H1 (cell line): ENCODE measurements around the gene CLDN4. TPM values are rescaled to one million over a fixed set of nuclear protein-coding genes. Genes with fewer than 3 reads are reported as not detected.

Source experiments
- CEBPB ChIP-seq: IDR thresholded peaks from 2 replicates; pipeline ENCODE4 v1.6.1; 2012; ENCODE audit warnings: low read depth, low read length
- GABPA ChIP-seq: IDR thresholded peaks from 2 replicates; pipeline ENCODE4 v1.6.1; 2011; ENCODE audit warnings: mild to moderate bottlenecking, low read length, moderate library complexity, borderline replicate concordance; ENCODE audit not compliant: insufficient read depth
- HDAC6 ChIP-seq: IDR thresholded peaks from one replicate; pipeline ENCODE4 v1.7.1; 2012; ENCODE audit warnings: low read depth, mild to moderate bottlenecking, inconsistent platforms, low read length, moderate library complexity
- JUND ChIP-seq: IDR thresholded peaks from 2 replicates; pipeline ENCODE4 v1.6.1; 2011; ENCODE audit warnings: mild to moderate bottlenecking, improper control_type of control experiment, low read length
- RFX5 ChIP-seq: IDR thresholded peaks from 2 replicates; pipeline ENCODE4 v1.6.1; 2011; ENCODE audit warnings: low read depth, low read length, improper control_type of control experiment, borderline replicate concordance
- RXRA ChIP-seq: IDR thresholded peaks from 2 replicates; pipeline ENCODE4 v1.6.1; 2011; ENCODE audit warnings: low read depth, mild to moderate bottlenecking, low read length, moderate library complexity; ENCODE audit not compliant: insufficient read depth
- SIN3A ChIP-seq, 2 experiments: IDR thresholded peaks in 1 of 2; conservative IDR thresholded peaks in 1 of 2; 2 replicates each; pipeline ENCODE4 v1.6.1; 2011 to 2012; ENCODE audit warnings: low read length in 2 of 2, improper control_type of control experiment in 1 of 2, low read depth in 1 of 2, mild to moderate bottlenecking in 1 of 2
- SP4 ChIP-seq: IDR thresholded peaks from 2 replicates; pipeline ENCODE4 v1.6.1; 2012; ENCODE audit warnings: low read length, inconsistent platforms
- polyA plus RNA-seq, 7 experiments: library from polyadenylated mRNA; depleted of rRNA in 3 of 7; stranded (reverse) in 5 of 7; unstranded in 2 of 7; fragments of >200 nt in 5 of 7; fragments of 200-250 nt in 2 of 7; gene quantifications; 1 replicate in 5 of 7; 2 replicates in 1 of 7; 4 replicates in 1 of 7; pipeline versions ENCODE4 v1.2.1 to v1.2.3, GENCODE V29; 2011 to 2013; ENCODE audit warnings: missing spikeins in 2 of 7, mixed read lengths in 2 of 7
- total RNA-seq: library from RNA; stranded (reverse); fragmentation: NEBNext Ultra II Directional; extraction: Animal tissue kit (Norgen Biotek cat#: 25700); gene quantifications from 2 replicates; pipeline ENCODE4 v1.2.1, GENCODE V29; 2021

Gene CLDN4
- total and polyA plus RNA-seq, 2 of the 8 experiments (the other 6 are each of a cell fraction or from before 2014, with no cell fraction given): 28.0 to 69.3 TPM

DNA sequence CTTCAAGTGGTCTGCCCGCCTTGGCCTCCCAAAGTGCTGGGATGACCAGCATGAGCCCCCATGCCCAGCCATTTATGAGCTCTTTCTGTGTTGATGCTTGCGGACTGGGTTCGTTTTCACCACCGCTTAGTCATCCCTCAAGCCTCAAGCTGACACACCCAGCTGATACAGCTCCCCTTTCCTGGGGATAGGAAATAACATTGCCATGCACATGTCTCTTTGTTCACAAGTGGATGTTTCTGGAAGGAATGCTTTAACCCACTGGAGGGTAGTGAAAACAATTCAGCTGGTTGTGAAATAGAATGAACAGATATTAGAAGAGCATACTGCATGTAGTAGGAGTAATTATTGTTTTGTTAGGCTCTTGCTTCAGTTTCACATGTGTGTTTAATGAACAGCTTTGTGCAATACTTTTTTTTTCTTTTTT is 20.0 kb downstream of the CLDN4 start (continued):
- TF ChIP-seq HDAC6: no peak
- TF ChIP-seq RFX5: no peak
- no peak for TF ChIP-seq RXRA
- TF ChIP-seq JUND: no peak
- TF ChIP-seq SP4: no peak
- no peak for TF ChIP-seq SIN3A (conservative IDR thresholded peaks at IDR 0.05 in 1 of 2, IDR thresholded peaks at IDR 0.05 in 1 of 2; ENCODE audit: low read depth in 1 of 2, low read length in 2 of 2)
- no peak for TF ChIP-seq GABPA
- TF ChIP-seq CEBPB: no peak
- TF ChIP-seq, all 59 proteins: peak for 0
